ENCODE measurements around the gene RPS26.

- TF ChIP-seq, protein P1, sequence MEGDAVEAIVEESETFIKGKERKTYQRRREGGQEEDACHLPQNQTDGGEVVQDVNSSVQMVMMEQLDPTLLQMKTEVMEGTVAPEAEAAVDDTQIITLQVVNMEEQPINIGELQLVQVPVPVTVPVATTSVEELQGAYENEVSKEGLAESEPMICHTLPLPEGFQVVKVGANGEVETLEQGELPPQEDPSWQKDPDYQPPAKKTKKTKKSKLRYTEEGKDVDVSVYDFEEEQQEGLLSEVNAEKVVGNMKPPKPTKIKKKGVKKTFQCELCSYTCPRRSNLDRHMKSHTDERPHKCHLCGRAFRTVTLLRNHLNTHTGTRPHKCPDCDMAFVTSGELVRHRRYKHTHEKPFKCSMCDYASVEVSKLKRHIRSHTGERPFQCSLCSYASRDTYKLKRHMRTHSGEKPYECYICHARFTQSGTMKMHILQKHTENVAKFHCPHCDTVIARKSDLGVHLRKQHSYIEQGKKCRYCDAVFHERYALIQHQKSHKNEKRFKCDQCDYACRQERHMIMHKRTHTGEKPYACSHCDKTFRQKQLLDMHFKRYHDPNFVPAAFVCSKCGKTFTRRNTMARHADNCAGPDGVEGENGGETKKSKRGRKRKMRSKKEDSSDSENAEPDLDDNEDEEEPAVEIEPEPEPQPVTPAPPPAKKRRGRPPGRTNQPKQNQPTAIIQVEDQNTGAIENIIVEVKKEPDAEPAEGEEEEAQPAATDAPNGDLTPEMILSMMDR (IDR thresholded peaks at IDR 0.05; ENCODE audit: extremely low read depth in 1 of 2, insufficient read depth in 1 of 2, low read depth in 1 of 2, low read length in 2 of 2), result no peak
- TF ChIP-seq POLR2A (IDR thresholded peaks at IDR 0.05; ENCODE audit: low read depth, low read length) (no peak), GATA2 (IDR thresholded peaks at IDR 0.05; ENCODE audit: insufficient read depth, insufficient read length, low read depth, low read length) (no peak)
Measured at GRCh38 chr12:56040963-56041551, 661 bp upstream of the RPS26 start.

Data from endothelial cell of umbilical vein (primary cell).